Measurements from ENCODE around the gene GFOD2.

GRCh38 chr16:67655363-67655762 lies 63.8 kb downstream of the GFOD2 start:
- TF ChIP-seq, protein P1, sequence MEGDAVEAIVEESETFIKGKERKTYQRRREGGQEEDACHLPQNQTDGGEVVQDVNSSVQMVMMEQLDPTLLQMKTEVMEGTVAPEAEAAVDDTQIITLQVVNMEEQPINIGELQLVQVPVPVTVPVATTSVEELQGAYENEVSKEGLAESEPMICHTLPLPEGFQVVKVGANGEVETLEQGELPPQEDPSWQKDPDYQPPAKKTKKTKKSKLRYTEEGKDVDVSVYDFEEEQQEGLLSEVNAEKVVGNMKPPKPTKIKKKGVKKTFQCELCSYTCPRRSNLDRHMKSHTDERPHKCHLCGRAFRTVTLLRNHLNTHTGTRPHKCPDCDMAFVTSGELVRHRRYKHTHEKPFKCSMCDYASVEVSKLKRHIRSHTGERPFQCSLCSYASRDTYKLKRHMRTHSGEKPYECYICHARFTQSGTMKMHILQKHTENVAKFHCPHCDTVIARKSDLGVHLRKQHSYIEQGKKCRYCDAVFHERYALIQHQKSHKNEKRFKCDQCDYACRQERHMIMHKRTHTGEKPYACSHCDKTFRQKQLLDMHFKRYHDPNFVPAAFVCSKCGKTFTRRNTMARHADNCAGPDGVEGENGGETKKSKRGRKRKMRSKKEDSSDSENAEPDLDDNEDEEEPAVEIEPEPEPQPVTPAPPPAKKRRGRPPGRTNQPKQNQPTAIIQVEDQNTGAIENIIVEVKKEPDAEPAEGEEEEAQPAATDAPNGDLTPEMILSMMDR (IDR thresholded peaks at IDR 0.05): no peak
- no peak for TF ChIP-seq POLR2A (IDR thresholded peaks at IDR 0.05)
- no peak for TF ChIP-seq EP300 (IDR thresholded peaks at IDR 0.05; ENCODE audit: low read depth)

All from transverse colon (tissue), 3 donors.